GM23338 (cell line): ENCODE data around the gene FAM200C. TPM values are rescaled to one million over a fixed set of nuclear protein-coding genes. Genes with fewer than 3 reads are reported as not detected.

ENCODE experiments used
- ATAC-seq: fragments of 200-7000 bp; cut with Tn5 transposase; 3 replicates; pipeline ENCODE4 v1.9.1; 2020
- DNase-seq: peaks from one replicate; pipeline ENCODE4 v3.0.0-alpha.2; 2015; ENCODE audit warnings: low spot score
- H2AFZ ChIP-seq: fragments of 200-600 bp; sonication (generic); 2 replicates; pipeline ENCODE4 v1.8.0; 2016; ENCODE audit warnings: antibody characterized with exemption, mild to moderate bottlenecking, moderate library complexity
- H3F3A ChIP-seq: fragments of 200-600 bp; sonication (generic); replicated peaks from 2 replicates; pipeline ENCODE4 v1.8.0; 2017; ENCODE audit warnings: antibody characterized with exemption, mixed run types, low read depth
- H3K27ac ChIP-seq: fragments of 200-600 bp; sonication (generic); 2 replicates; pipeline ENCODE4 v1.6.1; 2016; ENCODE audit warnings: low read depth
- H3K27me3 ChIP-seq: fragments of 200-600 bp; sonication (generic); 2 replicates; pipeline ENCODE4 v1.8.0; 2016; ENCODE audit warnings: mild to moderate bottlenecking, mixed run types, moderate library complexity; ENCODE audit not compliant: insufficient read depth
- H3K36me3 ChIP-seq: fragments of 200-600 bp; sonication (generic); 2 replicates; pipeline ENCODE4 v1.8.0; 2016; ENCODE audit warnings: mild to moderate bottlenecking; ENCODE audit not compliant: insufficient read depth
- H3K4me1 ChIP-seq: fragments of 200-600 bp; sonication (generic); 2 replicates; pipeline ENCODE4 v1.8.0; 2016; ENCODE audit warnings: mild to moderate bottlenecking, moderate library complexity; ENCODE audit not compliant: insufficient read depth
- H3K4me2 ChIP-seq: fragments of 200-600 bp; sonication (generic); 2 replicates; pipeline ENCODE4 v1.7.1; 2017; ENCODE audit warnings: mixed run types
- H3K4me3 ChIP-seq: fragments of 200-600 bp; sonication (generic); 2 replicates; pipeline ENCODE4 v1.6.1; 2016; ENCODE audit warnings: mixed run types
- H3K79me2 ChIP-seq: fragments of 200-600 bp; sonication (generic); replicated peaks from 2 replicates; pipeline ENCODE4 v1.8.0; 2017; ENCODE audit warnings: mild to moderate bottlenecking; ENCODE audit not compliant: insufficient read depth
- H3K9me2 ChIP-seq: fragments of 200-600 bp; sonication (generic); 2 replicates; pipeline ENCODE4 v1.8.0; 2017; ENCODE audit not compliant: insufficient read depth
- H4K20me1 ChIP-seq: fragments of 200-600 bp; sonication (generic); replicated peaks from 2 replicates; pipeline ENCODE4 v1.8.0; 2017; ENCODE audit warnings: mild to moderate bottlenecking; ENCODE audit not compliant: insufficient read depth
- H3K27ac Mint-ChIP-seq: 2 replicates; pipeline ENCODE4 v1.8.0; 2020; ENCODE audit warnings: inconsistent platforms, mild to moderate bottlenecking, moderate library complexity, mixed read lengths
- H3K27me3 Mint-ChIP-seq: 3 replicates; pipeline ENCODE4 v1.8.0; 2022; ENCODE audit warnings: low read depth, mild to moderate bottlenecking, moderate library complexity, mixed read lengths, inconsistent platforms; ENCODE audit not compliant: insufficient read depth, poor library complexity
- H3K36me3 Mint-ChIP-seq: 3 replicates; pipeline ENCODE4 v1.8.0; 2021; ENCODE audit warnings: low read depth, mild to moderate bottlenecking, inconsistent platforms, moderate library complexity, mixed read lengths
- H3K4me1 Mint-ChIP-seq: 3 replicates; pipeline ENCODE4 v1.8.0; 2020; ENCODE audit warnings: mild to moderate bottlenecking, inconsistent platforms, mixed read lengths
- H3K4me3 Mint-ChIP-seq: 3 replicates; pipeline ENCODE4 v1.8.0; 2021; ENCODE audit warnings: moderate library complexity, mild to moderate bottlenecking, inconsistent platforms, mixed read lengths
- H3K9me3 Mint-ChIP-seq: 3 replicates; pipeline ENCODE4 v1.8.0; 2020; ENCODE audit warnings: moderate library complexity, mild to moderate bottlenecking, inconsistent platforms, mixed read lengths
- EZH2phosphoT487 ChIP-seq: fragments of 200-600 bp; sonication (generic); IDR thresholded peaks from one replicate; pipeline ENCODE4 v1.8.1; 2018; ENCODE audit warnings: antibody characterized with exemption; ENCODE audit not compliant: unreplicated experiment
- JUNB ChIP-seq: IDR thresholded peaks from one replicate; pipeline ENCODE4 v1.6.1; 2016; ENCODE audit warnings: antibody characterized with exemption; ENCODE audit not compliant: unreplicated experiment
- NANOG ChIP-seq: IDR thresholded peaks from 2 replicates; pipeline ENCODE4 v1.6.1; 2016; ENCODE audit warnings: antibody characterized with exemption, borderline replicate concordance
- POLR2AphosphoS5 ChIP-seq: IDR thresholded peaks from 2 replicates; pipeline ENCODE4 v1.6.1; 2016; ENCODE audit warnings: antibody characterized with exemption, low read depth
- ZNF114 ChIP-seq: fragments of 250-450 bp; sonication (Bioruptor Pico); IDR thresholded peaks from 2 replicates; pipeline ENCODE4 v1.5.0; 2020; ENCODE audit warnings: mild to moderate bottlenecking, moderate library complexity
- ZNF331 ChIP-seq: fragments of 250-450 bp; sonication (Bioruptor Pico); IDR thresholded peaks from 2 replicates; pipeline ENCODE4 v1.5.0; 2020; ENCODE audit warnings: low read depth, mild to moderate bottlenecking, moderate library complexity
- polyA plus RNA-seq: library from polyadenylated mRNA; unstranded; fragments of >200 nt; fragmentation: Nextera tagmentation; extraction: Ambion mirVana; gene quantifications from 2 replicates; pipeline ENCODE4 v1.2.1, GENCODE V29; 2016
- total RNA-seq: library from RNA; depleted of rRNA; stranded (reverse); fragments of >200 nt; shearing (Covaris generic); gene quantifications from 2 replicates; pipeline ENCODE4 v1.2.3, GENCODE V29; 2014
- TF ChIP-seq, protein P1 (sequence below), 2 experiments: fragments of 200-600 bp in 1 of 2; sonication (generic) in 1 of 2; conservative IDR thresholded peaks; 2 replicates each; pipeline versions ENCODE4 v1.5.1 to v1.6.1; 2016 to 2017; ENCODE audit warnings: antibody characterized with exemption in 2 of 2, low read depth in 2 of 2, mild to moderate bottlenecking in 2 of 2, moderate library complexity in 1 of 2
- TF ChIP-seq, protein P2 (sequence below): fragments of 250-450 bp; sonication (Bioruptor Pico); IDR thresholded peaks from 2 replicates; pipeline ENCODE4 v1.5.0; 2020; ENCODE audit warnings: mild to moderate bottlenecking, moderate library complexity

The FAM200C gene
- total and polyA plus RNA-seq, 2 experiments from 2014 or later: 4.6 to 6.9 TPM

- no peak overlapping the region for H3K4me3 ChIP-seq
- H3K27me3 ChIP-seq: no peaks in the 10 kb centered on the region
- peaks cover 18% of the 10 kb centered on the region for H3K79me2 ChIP-seq
- no peaks in the 10 kb centered on the region for H3K36me3 ChIP-seq
- Mint-ChIP-seq H3K9me3 (no peaks in the 10 kb centered on the region), H3K4me1 (peaks cover 9% of the 10 kb centered on the region; the same call in 2 of the 3 replicates), H3K4me3 (no peak overlapping the region), H3K27me3 (peaks cover 3% of the 10 kb centered on the region), H3K36me3 (no peaks in the 10 kb centered on the region; the same call in 2 of the 3 replicates), H3K27ac (no peak overlapping the region)
- no peak overlapping the region for H3K4me2 ChIP-seq
- no peak for TF ChIP-seq ZNF331 (CRISPR knock-in tag)
- no peak for TF ChIP-seq NANOG
- no peaks in the 10 kb centered on the region for H3K9me2 ChIP-seq
- ATAC-seq: no peak
- H4K20me1 ChIP-seq: no peaks in the 10 kb centered on the region
- DNase-seq: no peak
- no peaks in the 10 kb centered on the region for H3F3A ChIP-seq
- H3K27ac ChIP-seq: no peak overlapping the region
- no peak overlapping the region for H2AFZ ChIP-seq
- H3K4me1 ChIP-seq: peaks cover 8% of the 10 kb centered on the region
Observed at GRCh38 chr5:160395111-160395510, 4.7 kb downstream of the FAM200C start.

DNA sequence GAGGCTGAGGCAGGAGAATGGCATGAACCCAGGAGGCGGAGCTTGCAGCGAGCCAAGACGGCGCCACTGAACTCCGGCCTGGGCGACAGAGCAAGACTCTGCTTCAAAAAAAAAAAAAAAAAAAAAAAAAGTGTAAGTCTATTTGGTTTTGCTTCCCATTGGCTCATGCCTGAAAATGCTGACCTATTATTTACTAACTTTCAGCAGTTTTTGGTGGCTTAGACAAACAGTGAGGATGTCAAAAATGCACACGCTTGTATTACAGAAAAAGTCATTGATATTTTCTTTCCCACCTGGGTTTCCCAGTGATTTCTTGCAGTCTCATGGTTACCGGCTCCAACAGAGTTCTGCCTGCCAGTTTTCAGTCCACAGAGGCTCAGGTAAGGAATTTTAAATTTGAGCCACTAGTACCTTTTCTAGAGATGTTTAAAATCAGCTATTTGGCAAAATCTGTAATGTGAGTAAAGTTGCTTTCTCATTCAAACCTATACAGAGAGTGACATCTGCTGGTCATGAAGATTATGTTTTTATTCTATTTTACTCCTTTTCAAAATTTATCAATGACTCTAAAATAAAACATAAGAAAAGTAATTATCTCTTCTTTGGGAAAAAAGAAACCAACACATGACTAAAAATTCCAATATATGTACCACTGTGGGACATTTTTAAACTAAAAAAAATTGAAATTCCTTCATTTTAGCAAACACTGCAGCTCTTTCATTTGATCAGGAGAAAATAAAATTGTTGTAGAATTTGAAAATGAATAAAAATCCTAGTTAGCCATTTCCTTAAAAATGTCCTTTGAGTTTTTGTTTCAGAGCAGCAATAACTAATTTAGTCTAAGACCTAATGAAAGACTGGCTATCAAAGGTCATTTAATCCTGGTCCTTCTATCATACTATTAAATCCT lies 8.8 kb downstream of the FAM200C start:
- no peak overlapping the region for H3K27ac Mint-ChIP-seq
- H3K4me3 ChIP-seq: no peak overlapping the region
- H3K27ac ChIP-seq: no peak overlapping the region
- H3K27me3 Mint-ChIP-seq: peaks cover 5% of the 10 kb centered on the region
- no peaks in the 10 kb centered on the region for H3F3A ChIP-seq
- no peak overlapping the region for H3K4me2 ChIP-seq
- H3K36me3 ChIP-seq: no peaks in the 10 kb centered on the region
- H3K9me3 Mint-ChIP-seq: peaks cover 17% of the 10 kb centered on the region; the same call in 2 of the 3 replicates
- no peaks in the 10 kb centered on the region; the same call in 1 of the 2 replicates for H3K9me2 ChIP-seq
- H4K20me1 ChIP-seq: no peaks in the 10 kb centered on the region
- H3K36me3 Mint-ChIP-seq: peaks cover 16% of the 10 kb centered on the region; the same call in 2 of the 3 replicates
- no peak overlapping the region for H3K4me3 Mint-ChIP-seq
- TF ChIP-seq, protein P1, sequence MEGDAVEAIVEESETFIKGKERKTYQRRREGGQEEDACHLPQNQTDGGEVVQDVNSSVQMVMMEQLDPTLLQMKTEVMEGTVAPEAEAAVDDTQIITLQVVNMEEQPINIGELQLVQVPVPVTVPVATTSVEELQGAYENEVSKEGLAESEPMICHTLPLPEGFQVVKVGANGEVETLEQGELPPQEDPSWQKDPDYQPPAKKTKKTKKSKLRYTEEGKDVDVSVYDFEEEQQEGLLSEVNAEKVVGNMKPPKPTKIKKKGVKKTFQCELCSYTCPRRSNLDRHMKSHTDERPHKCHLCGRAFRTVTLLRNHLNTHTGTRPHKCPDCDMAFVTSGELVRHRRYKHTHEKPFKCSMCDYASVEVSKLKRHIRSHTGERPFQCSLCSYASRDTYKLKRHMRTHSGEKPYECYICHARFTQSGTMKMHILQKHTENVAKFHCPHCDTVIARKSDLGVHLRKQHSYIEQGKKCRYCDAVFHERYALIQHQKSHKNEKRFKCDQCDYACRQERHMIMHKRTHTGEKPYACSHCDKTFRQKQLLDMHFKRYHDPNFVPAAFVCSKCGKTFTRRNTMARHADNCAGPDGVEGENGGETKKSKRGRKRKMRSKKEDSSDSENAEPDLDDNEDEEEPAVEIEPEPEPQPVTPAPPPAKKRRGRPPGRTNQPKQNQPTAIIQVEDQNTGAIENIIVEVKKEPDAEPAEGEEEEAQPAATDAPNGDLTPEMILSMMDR (conservative IDR thresholded peaks at IDR 0.05; ENCODE audit: low read depth in 2 of 2): peak; percentile 52 to 75; a peak in 3 of 4 replicates
- no peak for TF ChIP-seq ZNF114 (CRISPR knock-in tag)
- ATAC-seq: no peak
- no peaks in the 10 kb centered on the region for H3K27me3 ChIP-seq
- DNase-seq: peak; percentile 56
- H3K4me1 Mint-ChIP-seq: no peaks in the 10 kb centered on the region
- no peaks in the 10 kb centered on the region for H3K79me2 ChIP-seq
- no peaks in the 10 kb centered on the region for H3K4me1 ChIP-seq
- H2AFZ ChIP-seq: no peak overlapping the region

- Mint-ChIP-seq H3K4me3 (no peak overlapping the region), H3K4me1 (no peaks in the 10 kb centered on the region), H3K9me3 (peaks cover 17% of the 10 kb centered on the region; the same call in 2 of the 3 replicates), H3K36me3 (peaks cover 16% of the 10 kb centered on the region; the same call in 2 of the 3 replicates), H3K27me3 (peaks cover 5% of the 10 kb centered on the region), H3K27ac (no peak overlapping the region)
- Histone ChIP-seq H3K9me2 (no peaks in the 10 kb centered on the region; the same call in 1 of the 2 replicates), H3F3A (no peaks in the 10 kb centered on the region), H3K79me2 (no peaks in the 10 kb centered on the region), H3K4me2 (no peak overlapping the region), H3K4me3 (no peak overlapping the region), H3K27ac (no peak overlapping the region), H3K4me1 (no peaks in the 10 kb centered on the region), H3K27me3 (no peaks in the 10 kb centered on the region), H3K36me3 (no peaks in the 10 kb centered on the region), H4K20me1 (no peaks in the 10 kb centered on the region), H2AFZ (no peak overlapping the region)
- DNase-seq (no peak), ATAC-seq (no peak)
- TF ChIP-seq, protein P2, sequence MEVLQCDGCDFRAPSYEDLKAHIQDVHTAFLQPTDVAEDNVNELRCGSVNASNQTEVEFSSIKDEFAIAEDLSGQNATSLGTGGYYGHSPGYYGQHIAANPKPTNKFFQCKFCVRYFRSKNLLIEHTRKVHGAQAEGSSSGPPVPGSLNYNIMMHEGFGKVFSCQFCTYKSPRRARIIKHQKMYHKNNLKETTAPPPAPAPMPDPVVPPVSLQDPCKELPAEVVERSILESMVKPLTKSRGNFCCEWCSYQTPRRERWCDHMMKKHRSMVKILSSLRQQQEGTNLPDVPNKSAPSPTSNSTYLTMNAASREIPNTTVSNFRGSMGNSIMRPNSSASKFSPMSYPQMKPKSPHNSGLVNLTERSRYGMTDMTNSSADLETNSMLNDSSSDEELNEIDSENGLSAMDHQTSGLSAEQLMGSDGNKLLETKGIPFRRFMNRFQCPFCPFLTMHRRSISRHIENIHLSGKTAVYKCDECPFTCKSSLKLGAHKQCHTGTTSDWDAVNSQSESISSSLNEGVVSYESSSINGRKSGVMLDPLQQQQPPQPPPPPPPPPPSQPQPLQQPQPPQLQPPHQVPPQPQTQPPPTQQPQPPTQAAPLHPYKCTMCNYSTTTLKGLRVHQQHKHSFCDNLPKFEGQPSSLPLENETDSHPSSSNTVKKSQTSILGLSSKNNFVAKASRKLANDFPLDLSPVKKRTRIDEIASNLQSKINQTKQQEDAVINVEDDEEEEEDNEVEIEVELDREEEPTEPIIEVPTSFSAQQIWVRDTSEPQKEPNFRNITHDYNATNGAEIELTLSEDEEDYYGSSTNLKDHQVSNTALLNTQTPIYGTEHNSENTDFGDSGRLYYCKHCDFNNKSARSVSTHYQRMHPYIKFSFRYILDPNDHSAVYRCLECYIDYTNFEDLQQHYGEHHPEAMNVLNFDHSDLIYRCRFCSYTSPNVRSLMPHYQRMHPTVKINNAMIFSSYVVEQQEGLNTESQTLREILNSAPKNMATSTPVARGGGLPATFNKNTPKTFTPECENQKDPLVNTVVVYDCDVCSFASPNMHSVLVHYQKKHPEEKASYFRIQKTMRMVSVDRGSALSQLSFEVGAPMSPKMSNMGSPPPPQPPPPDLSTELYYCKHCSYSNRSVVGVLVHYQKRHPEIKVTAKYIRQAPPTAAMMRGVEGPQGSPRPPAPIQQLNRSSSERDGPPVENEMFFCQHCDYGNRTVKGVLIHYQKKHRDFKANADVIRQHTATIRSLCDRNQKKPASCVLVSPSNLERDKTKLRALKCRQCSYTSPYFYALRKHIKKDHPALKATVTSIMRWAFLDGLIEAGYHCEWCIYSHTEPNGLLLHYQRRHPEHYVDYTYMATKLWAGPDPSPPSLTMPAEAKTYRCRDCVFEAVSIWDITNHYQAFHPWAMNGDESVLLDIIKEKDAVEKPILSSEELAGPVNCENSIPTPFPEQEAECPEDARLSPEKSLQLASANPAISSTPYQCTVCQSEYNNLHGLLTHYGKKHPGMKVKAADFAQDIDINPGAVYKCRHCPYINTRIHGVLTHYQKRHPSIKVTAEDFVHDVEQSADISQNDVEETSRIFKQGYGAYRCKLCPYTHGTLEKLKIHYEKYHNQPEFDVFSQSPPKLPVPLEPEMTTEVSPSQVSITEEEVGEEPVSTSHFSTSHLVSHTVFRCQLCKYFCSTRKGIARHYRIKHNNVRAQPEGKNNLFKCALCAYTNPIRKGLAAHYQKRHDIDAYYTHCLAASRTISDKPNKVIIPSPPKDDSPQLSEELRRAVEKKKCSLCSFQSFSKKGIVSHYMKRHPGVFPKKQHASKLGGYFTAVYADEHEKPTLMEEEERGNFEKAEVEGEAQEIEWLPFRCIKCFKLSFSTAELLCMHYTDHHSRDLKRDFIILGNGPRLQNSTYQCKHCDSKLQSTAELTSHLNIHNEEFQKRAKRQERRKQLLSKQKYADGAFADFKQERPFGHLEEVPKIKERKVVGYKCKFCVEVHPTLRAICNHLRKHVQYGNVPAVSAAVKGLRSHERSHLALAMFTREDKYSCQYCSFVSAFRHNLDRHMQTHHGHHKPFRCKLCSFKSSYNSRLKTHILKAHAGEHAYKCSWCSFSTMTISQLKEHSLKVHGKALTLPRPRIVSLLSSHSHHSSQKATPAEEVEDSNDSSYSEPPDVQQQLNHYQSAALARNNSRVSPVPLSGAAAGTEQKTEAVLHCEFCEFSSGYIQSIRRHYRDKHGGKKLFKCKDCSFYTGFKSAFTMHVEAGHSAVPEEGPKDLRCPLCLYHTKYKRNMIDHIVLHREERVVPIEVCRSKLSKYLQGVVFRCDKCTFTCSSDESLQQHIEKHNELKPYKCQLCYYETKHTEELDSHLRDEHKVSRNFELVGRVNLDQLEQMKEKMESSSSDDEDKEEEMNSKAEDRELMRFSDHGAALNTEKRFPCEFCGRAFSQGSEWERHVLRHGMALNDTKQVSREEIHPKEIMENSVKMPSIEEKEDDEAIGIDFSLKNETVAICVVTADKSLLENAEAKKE: no peak
- TF ChIP-seq POLR2AphosphoS5 (no peak), EZH2phosphoT487 (no peak), JUNB (no peak)
Observed at GRCh38 chr5:160387445-160387844, 12.4 kb downstream of the FAM200C start.
